ENCODE measurements around the gene SPTAN1. TPM values are rescaled to one million over a fixed set of nuclear protein-coding genes. Genes with fewer than 3 reads are reported as not detected.

Gene SPTAN1
- total RNA-seq, 2 experiments from 2014 or later, result 313 to 321 TPM

GRCh38 chr9:128615571-128615970, 63.2 kb downstream of the SPTAN1 start:
- Mint-ChIP-seq H3K4me3 (no peak overlapping the region), H3K4me1 (no peaks in the 10 kb centered on the region), H3K27me3 (no peaks in the 10 kb centered on the region), H3K9me3 (no peaks in the 10 kb centered on the region), H3K36me3 (ENCODE audit: low read depth) (peaks cover 75% of the 10 kb centered on the region), H3K27ac (no peak overlapping the region)
- ChIA-PET CTCF (no interaction called here), POLR2A (interaction anchor here (3.0 kb wide), 1 partner anchor 64 kb away, joined by 10 read pairs; the partner anchor contains the start of gene SPTAN1)
- DNase-seq, result no peak

GRCh38 chr9:128617943-128618342, 65.6 kb downstream of the SPTAN1 start:
- Mint-ChIP-seq H3K27me3 (no peaks in the 10 kb centered on the region), H3K4me3 (no peak overlapping the region), H3K9me3 (no peaks in the 10 kb centered on the region), H3K27ac (no peak overlapping the region), H3K36me3 (ENCODE audit: low read depth) (peaks cover 72% of the 10 kb centered on the region), H3K4me1 (no peaks in the 10 kb centered on the region)
- POLR2A ChIA-PET, result interaction anchor here (3.0 kb wide), 1 partner anchor 66 kb away, joined by 10 read pairs; the partner anchor contains the start of gene SPTAN1
- no peak for DNase-seq
- CTCF ChIA-PET, result no interaction called here

GRCh38 chr9:128619127-128619526, 66.7 kb downstream of the SPTAN1 start:
- H3K4me1 Mint-ChIP-seq, result no peaks in the 10 kb centered on the region
- H3K4me3 Mint-ChIP-seq, result no peak overlapping the region
- H3K36me3 Mint-ChIP-seq (ENCODE audit: low read depth), result peaks cover 64% of the 10 kb centered on the region
- no peak overlapping the region for H3K27ac Mint-ChIP-seq
- ChIA-PET POLR2A (no interaction called here), CTCF (no interaction called here)
- H3K27me3 Mint-ChIP-seq, result no peaks in the 10 kb centered on the region
- DNase-seq, result no peak
- H3K9me3 Mint-ChIP-seq, result no peaks in the 10 kb centered on the region

- Mint-ChIP-seq H3K9me3 (no peaks in the 10 kb centered on the region), H3K27ac (no peak overlapping the region), H3K27me3 (no peaks in the 10 kb centered on the region), H3K4me3 (no peak overlapping the region), H3K36me3 (ENCODE audit: low read depth) (peaks cover 66% of the 10 kb centered on the region), H3K4me1 (no peaks in the 10 kb centered on the region)
- no peak for DNase-seq
- ChIA-PET POLR2A (interaction anchor here (1.1 kb wide), 1 partner anchor 9 kb away, joined by 3 read pairs; no protein-coding TSS in a partner anchor), CTCF (no interaction called here)
Measured at GRCh38 chr9:128619779-128620178, 67.4 kb downstream of the SPTAN1 start.

GRCh38 chr9:128621730-128622455, 69.5 kb downstream of the SPTAN1 start:
- peaks cover 73% of the 10 kb centered on the region for H3K36me3 Mint-ChIP-seq (ENCODE audit: low read depth)
- H3K27ac Mint-ChIP-seq, result no peak overlapping the region
- no peaks in the 10 kb centered on the region for H3K4me1 Mint-ChIP-seq
- H3K9me3 Mint-ChIP-seq, result no peaks in the 10 kb centered on the region
- DNase-seq, result no peak
- no peaks in the 10 kb centered on the region for H3K27me3 Mint-ChIP-seq
- POLR2A ChIA-PET, result no interaction called here
- H3K4me3 Mint-ChIP-seq, result no peak overlapping the region
- CTCF ChIA-PET, result interaction anchor here (0.6 kb wide), 1 partner anchor 13 kb away, joined by 4 read pairs; no protein-coding TSS in a partner anchor

- Mint-ChIP-seq H3K4me3 (no peak overlapping the region), H3K27ac (no peak overlapping the region), H3K9me3 (no peaks in the 10 kb centered on the region), H3K27me3 (no peaks in the 10 kb centered on the region), H3K4me1 (no peaks in the 10 kb centered on the region), H3K36me3 (ENCODE audit: low read depth) (peaks cover 70% of the 10 kb centered on the region)
- CTCF ChIA-PET, result no interaction called here
- POLR2A ChIA-PET, result interaction anchor here (1.0 kb wide), 1 partner anchor 9 kb away, joined by 3 read pairs; no protein-coding TSS in a partner anchor
- no peak for DNase-seq
Measured at GRCh38 chr9:128624566-128624965, 72.2 kb downstream of the SPTAN1 start.

- ChIA-PET POLR2A (interaction anchor here (0.5 to 1.1 kb wide), 3 partner anchors 99 to 204 kb away, joined by 3 read pairs; partner anchors contain the start of genes SPOUT1 and ZDHHC12), CTCF (no interaction called here)
- Mint-ChIP-seq H3K27ac (peak overlapping the region; percentile 49), H3K36me3 (ENCODE audit: low read depth) (peaks cover 70% of the 10 kb centered on the region), H3K4me1 (no peaks in the 10 kb centered on the region), H3K4me3 (no peak overlapping the region), H3K27me3 (no peaks in the 10 kb centered on the region), H3K9me3 (no peaks in the 10 kb centered on the region)
- DNase-seq, result no peak
Measured at GRCh38 chr9:128625391-128626146, 73.2 kb downstream of the SPTAN1 start.

GRCh38 chr9:128626181-128626580, 73.8 kb downstream of the SPTAN1 start:
- CTCF ChIA-PET, result no interaction called here
- no peaks in the 10 kb centered on the region for H3K4me1 Mint-ChIP-seq
- no peak for DNase-seq
- H3K9me3 Mint-ChIP-seq, result no peaks in the 10 kb centered on the region
- H3K27ac Mint-ChIP-seq, result no peak overlapping the region
- H3K4me3 Mint-ChIP-seq, result no peak overlapping the region
- H3K27me3 Mint-ChIP-seq, result no peaks in the 10 kb centered on the region
- POLR2A ChIA-PET, result interaction anchor here (0.5 to 1.0 kb wide), 2 partner anchors 98 to 149 kb away, joined by 3 read pairs; partner anchors contain the start of gene ZDHHC12
- peaks cover 64% of the 10 kb centered on the region for H3K36me3 Mint-ChIP-seq (ENCODE audit: low read depth)

GRCh38 chr9:128627127-128627715, 74.8 kb downstream of the SPTAN1 start:
- ChIA-PET CTCF (interaction anchor here (0.6 kb wide), 1 partner anchor 191 kb away, joined by 3 read pairs; the partner anchor contains the start of gene ENDOG), POLR2A (no interaction called here)
- no peak for DNase-seq
- peaks cover 63% of the 10 kb centered on the region for H3K36me3 Mint-ChIP-seq (ENCODE audit: low read depth)
- no peak overlapping the region for H3K27ac Mint-ChIP-seq
- H3K4me1 Mint-ChIP-seq, result no peaks in the 10 kb centered on the region
- H3K4me3 Mint-ChIP-seq, result no peak overlapping the region
- no peaks in the 10 kb centered on the region for H3K9me3 Mint-ChIP-seq
- H3K27me3 Mint-ChIP-seq, result no peaks in the 10 kb centered on the region

GRCh38 chr9:128627906-128628305, 75.5 kb downstream of the SPTAN1 start:
- ChIA-PET POLR2A (no interaction called here), CTCF (interaction anchor here (0.6 kb wide), 1 partner anchor 190 kb away, joined by 3 read pairs; the partner anchor contains the start of gene ENDOG)

GRCh38 chr9:128628471-128629048, 76.2 kb downstream of the SPTAN1 start:
- Mint-ChIP-seq H3K4me1 (no peaks in the 10 kb centered on the region), H3K36me3 (ENCODE audit: low read depth) (peaks cover 75% of the 10 kb centered on the region), H3K9me3 (no peaks in the 10 kb centered on the region), H3K27me3 (no peaks in the 10 kb centered on the region), H3K4me3 (no peak overlapping the region), H3K27ac (no peak overlapping the region)
- POLR2A ChIA-PET, result no interaction called here
- CTCF ChIA-PET, result no interaction called here
- no peak for DNase-seq

More at GRCh38 chr9:128627906-128628305, 75.5 kb downstream of the SPTAN1 start:
- no peaks in the 10 kb centered on the region for H3K4me1 Mint-ChIP-seq
- H3K36me3 Mint-ChIP-seq (ENCODE audit: low read depth), result peaks cover 70% of the 10 kb centered on the region
- DNase-seq, result no peak
- H3K27ac Mint-ChIP-seq, result no peak overlapping the region
- H3K27me3 Mint-ChIP-seq, result no peaks in the 10 kb centered on the region
- H3K4me3 Mint-ChIP-seq, result no peak overlapping the region
- H3K9me3 Mint-ChIP-seq, result no peaks in the 10 kb centered on the region

GRCh38 chr9:128629136-128629535, 76.7 kb downstream of the SPTAN1 start:
- POLR2A ChIA-PET, result no interaction called here
- no peak for DNase-seq
- Mint-ChIP-seq H3K4me3 (no peak overlapping the region), H3K27me3 (no peaks in the 10 kb centered on the region), H3K4me1 (no peaks in the 10 kb centered on the region), H3K36me3 (ENCODE audit: low read depth) (peaks cover 79% of the 10 kb centered on the region), H3K9me3 (no peaks in the 10 kb centered on the region), H3K27ac (no peak overlapping the region)
- CTCF ChIA-PET, result no interaction called here

Measured in activated CD4-positive, alpha-beta memory T cell treated with anti-CD3 and anti-CD28 coated beads, Interleukin-2, amount 10 ng/mL, durations not matched to agents 7 days and 5 days (primary cell).